ENCODE measurements around the gene AKNA.

Gene AKNA

GRCh38 chr9:114411452-114411851 lies 23.7 kb upstream of the AKNA start:
- no peaks in the 10 kb centered on the region for H3K27me3 ChIP-seq (replicated peaks; ENCODE audit: insufficient read depth, low read length)
- H4K20me1 ChIP-seq (ENCODE audit: insufficient read depth, low read length), result no peaks in the 10 kb centered on the region
- no peak overlapping the region for H2AFZ ChIP-seq (ENCODE audit: low read length)
- no peak overlapping the region for H3K4me3 ChIP-seq (ENCODE audit: low read length)
- H3F3A ChIP-seq (ENCODE audit: insufficient read depth, low read length), result no peaks in the 10 kb centered on the region
- no peaks in the 10 kb centered on the region for H3K4me1 ChIP-seq (ENCODE audit: low read length)
- H3K9ac ChIP-seq (ENCODE audit: low read length), result no peak overlapping the region
- TF ChIP-seq, protein P1, sequence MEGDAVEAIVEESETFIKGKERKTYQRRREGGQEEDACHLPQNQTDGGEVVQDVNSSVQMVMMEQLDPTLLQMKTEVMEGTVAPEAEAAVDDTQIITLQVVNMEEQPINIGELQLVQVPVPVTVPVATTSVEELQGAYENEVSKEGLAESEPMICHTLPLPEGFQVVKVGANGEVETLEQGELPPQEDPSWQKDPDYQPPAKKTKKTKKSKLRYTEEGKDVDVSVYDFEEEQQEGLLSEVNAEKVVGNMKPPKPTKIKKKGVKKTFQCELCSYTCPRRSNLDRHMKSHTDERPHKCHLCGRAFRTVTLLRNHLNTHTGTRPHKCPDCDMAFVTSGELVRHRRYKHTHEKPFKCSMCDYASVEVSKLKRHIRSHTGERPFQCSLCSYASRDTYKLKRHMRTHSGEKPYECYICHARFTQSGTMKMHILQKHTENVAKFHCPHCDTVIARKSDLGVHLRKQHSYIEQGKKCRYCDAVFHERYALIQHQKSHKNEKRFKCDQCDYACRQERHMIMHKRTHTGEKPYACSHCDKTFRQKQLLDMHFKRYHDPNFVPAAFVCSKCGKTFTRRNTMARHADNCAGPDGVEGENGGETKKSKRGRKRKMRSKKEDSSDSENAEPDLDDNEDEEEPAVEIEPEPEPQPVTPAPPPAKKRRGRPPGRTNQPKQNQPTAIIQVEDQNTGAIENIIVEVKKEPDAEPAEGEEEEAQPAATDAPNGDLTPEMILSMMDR (IDR thresholded peaks at IDR 0.05; ENCODE audit: low read length), result no peak
- TF ChIP-seq EZH2 (optimal IDR thresholded peaks at IDR 0.05; ENCODE audit: low read depth, low read length) (no peak), EZH2phosphoT487 (IDR thresholded peaks at IDR 0.05; ENCODE audit: low read length) (no peak)
- no peaks in the 10 kb centered on the region for H3K36me3 ChIP-seq (replicated peaks; ENCODE audit: insufficient read depth, low read length)
- no peaks in the 10 kb centered on the region for H3K9me2 ChIP-seq (replicated peaks; ENCODE audit: insufficient read depth, low read length)
- DNase-seq, result no peak
- H3K9me3 ChIP-seq (replicated peaks; ENCODE audit: insufficient read depth, low read length), result no peaks in the 10 kb centered on the region
- no peaks in the 10 kb centered on the region for H3K79me2 ChIP-seq (ENCODE audit: low read length)
- H3K27ac ChIP-seq (ENCODE audit: low read length), result no peak overlapping the region
- no peak overlapping the region for H3K4me2 ChIP-seq (ENCODE audit: low read depth, low read length)

DNA sequence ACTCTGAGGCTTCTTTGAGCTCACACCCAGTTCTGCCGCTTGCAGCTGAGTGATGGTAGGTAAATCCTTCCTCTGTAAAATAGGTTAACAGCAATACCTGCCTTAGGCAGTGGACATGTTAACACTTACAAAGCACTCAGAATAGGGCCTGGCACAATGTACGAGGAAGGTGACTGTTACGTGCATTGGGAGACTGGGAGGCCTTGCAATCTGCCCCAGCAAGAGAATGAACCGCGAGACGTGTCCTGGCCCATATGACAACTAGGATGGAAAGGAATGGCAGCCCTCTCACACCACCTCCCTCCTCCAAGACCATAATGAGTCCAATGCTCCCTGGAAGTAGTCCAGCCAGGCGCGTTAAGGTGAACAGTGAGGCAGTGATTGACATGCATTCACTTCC lies 23.1 kb upstream of the AKNA start:
- Histone ChIP-seq H4K20me1 (ENCODE audit: insufficient read depth, low read length) (no peaks in the 10 kb centered on the region), H3K4me2 (ENCODE audit: low read depth, low read length) (no peak overlapping the region), H3K9ac (ENCODE audit: low read length) (no peak overlapping the region), H3K79me2 (ENCODE audit: low read length) (no peaks in the 10 kb centered on the region), H3K27me3 (replicated peaks; ENCODE audit: insufficient read depth, low read length) (no peaks in the 10 kb centered on the region), H3K27ac (ENCODE audit: low read length) (no peak overlapping the region), H3K4me3 (ENCODE audit: low read length) (no peak overlapping the region), H3K9me3 (replicated peaks; ENCODE audit: insufficient read depth, low read length) (no peaks in the 10 kb centered on the region), H3K36me3 (replicated peaks; ENCODE audit: insufficient read depth, low read length) (no peaks in the 10 kb centered on the region), H3F3A (ENCODE audit: insufficient read depth, low read length) (no peaks in the 10 kb centered on the region), H2AFZ (ENCODE audit: low read length) (no peak overlapping the region), H3K9me2 (replicated peaks; ENCODE audit: insufficient read depth, low read length) (no peaks in the 10 kb centered on the region), H3K4me1 (ENCODE audit: low read length) (no peaks in the 10 kb centered on the region)
- DNase-seq, result no peak
- TF ChIP-seq, protein P1 (IDR thresholded peaks at IDR 0.05; ENCODE audit: low read length), result no peak
- TF ChIP-seq EZH2phosphoT487 (IDR thresholded peaks at IDR 0.05; ENCODE audit: low read length) (no peak), EZH2 (optimal IDR thresholded peaks at IDR 0.05; ENCODE audit: low read depth, low read length) (no peak)

GRCh38 chr9:114409842-114410241 lies 22.1 kb upstream of the AKNA start:
- no peaks in the 10 kb centered on the region for H3K27me3 ChIP-seq (replicated peaks; ENCODE audit: insufficient read depth, low read length)
- H3K9me2 ChIP-seq (replicated peaks; ENCODE audit: insufficient read depth, low read length), result no peaks in the 10 kb centered on the region
- no peak overlapping the region for H2AFZ ChIP-seq (ENCODE audit: low read length)
- H4K20me1 ChIP-seq (ENCODE audit: insufficient read depth, low read length), result no peaks in the 10 kb centered on the region
- H3F3A ChIP-seq (ENCODE audit: insufficient read depth, low read length), result no peaks in the 10 kb centered on the region
- H3K27ac ChIP-seq (ENCODE audit: low read length), result no peak overlapping the region
- H3K79me2 ChIP-seq (ENCODE audit: low read length), result no peaks in the 10 kb centered on the region
- H3K4me1 ChIP-seq (ENCODE audit: low read length), result no peaks in the 10 kb centered on the region
- no peak overlapping the region for H3K9ac ChIP-seq (ENCODE audit: low read length)
- no peak overlapping the region for H3K4me3 ChIP-seq (ENCODE audit: low read length)
- no peak overlapping the region for H3K4me2 ChIP-seq (ENCODE audit: low read depth, low read length)
- DNase-seq, result no peak
- TF ChIP-seq, protein P1 (IDR thresholded peaks at IDR 0.05; ENCODE audit: low read length), result no peak
- TF ChIP-seq EZH2phosphoT487 (IDR thresholded peaks at IDR 0.05; ENCODE audit: low read length) (no peak), EZH2 (optimal IDR thresholded peaks at IDR 0.05; ENCODE audit: low read depth, low read length) (no peak)
- no peaks in the 10 kb centered on the region for H3K36me3 ChIP-seq (replicated peaks; ENCODE audit: insufficient read depth, low read length)
- no peaks in the 10 kb centered on the region for H3K9me3 ChIP-seq (replicated peaks; ENCODE audit: insufficient read depth, low read length)
